GM12872 (cell line): ENCODE results near the gene PAPLN.

ENCODE experiments used
- CTCF ChIP-seq: IDR thresholded peaks from 3 replicates; pipeline ENCODE4 v1.5.1; 2011; ENCODE audit warnings: low read depth, mild to moderate bottlenecking, low read length, moderate library complexity; ENCODE audit not compliant: insufficient read depth

PAPLN gene

GRCh38 chr14:73260574-73260973 lies 23.3 kb downstream of the PAPLN start:
- TF ChIP-seq CTCF = no peak

- no peak for TF ChIP-seq CTCF
Measured at GRCh38 chr14:73261075-73261474, 23.8 kb downstream of the PAPLN start.

- TF ChIP-seq CTCF = no peak
Measured at GRCh38 chr14:73261520-73262426, 24.5 kb downstream of the PAPLN start.

- no peak for TF ChIP-seq CTCF
Measured at GRCh38 chr14:73262427-73263183, 25.3 kb downstream of the PAPLN start.

GRCh38 chr14:73263606-73264005 lies 26.3 kb downstream of the PAPLN start:
- TF ChIP-seq CTCF = no peak

- no peak for TF ChIP-seq CTCF
Measured at GRCh38 chr14:73264080-73264884, 27.0 kb downstream of the PAPLN start.
